Liver (tissue), 9 donors: Measurements from ENCODE around the gene PGAM2. TPM values are rescaled to one million over a fixed set of nuclear protein-coding genes. Genes with fewer than 3 reads are reported as not detected.

Experiments
- DNase-seq: peaks from one replicate; pipeline ENCODE4 v3.0.0-alpha.2; 2017; ENCODE audit warnings: low spot score
- H3K27ac ChIP-seq, 2 donors: one replicate each; pipeline ENCODE4 v1.7.0; 2013; ENCODE audit warnings: inconsistent platforms in 2 of 2, low read length in 2 of 2, control low read depth in 1 of 2, low read depth in 1 of 2, mild to moderate bottlenecking in 1 of 2
- H3K27me3 ChIP-seq, 4 donors: one replicate each; pipeline versions ENCODE4 v1.6.1 to v1.7.0; 2013; ENCODE audit warnings: low read length in 3 of 4, inconsistent platforms in 1 of 4, mild to moderate bottlenecking in 1 of 4, moderate library complexity in 1 of 4; ENCODE audit not compliant: control insufficient read depth in 4 of 4, insufficient read depth in 4 of 4
- H3K36me3 ChIP-seq, 4 donors: one replicate each; pipeline versions ENCODE4 v1.6.1 to v1.7.0; 2013; ENCODE audit warnings: low read length in 3 of 4, mild to moderate bottlenecking in 3 of 4, low read depth in 1 of 4, moderate library complexity in 1 of 4; ENCODE audit not compliant: control insufficient read depth in 4 of 4, insufficient read depth in 3 of 4
- H3K4me1 ChIP-seq, 4 donors: one replicate each; pipeline versions ENCODE4 v1.6.1 to v1.7.0; 2013; ENCODE audit warnings: low read length in 3 of 4, mild to moderate bottlenecking in 3 of 4, moderate library complexity in 1 of 4; ENCODE audit not compliant: control insufficient read depth in 4 of 4, insufficient read depth in 4 of 4
- H3K4me3 ChIP-seq, 3 donors: one replicate each; pipeline versions ENCODE4 v1.6.1 to v1.7.0; 2013; ENCODE audit warnings: low read length in 3 of 3, control low read depth in 1 of 3, low read depth in 1 of 3, mild to moderate bottlenecking in 1 of 3
- H3K9ac ChIP-seq, 2 donors: one replicate each; pipeline ENCODE4 v1.7.0; 2013; ENCODE audit warnings: low read length in 2 of 2, mild to moderate bottlenecking in 2 of 2, moderate library complexity in 2 of 2, control low read depth in 1 of 2, low read depth in 1 of 2
- H3K9me3 ChIP-seq, 4 donors: one replicate each; pipeline versions ENCODE4 v1.6.1 to v1.7.0; 2013; ENCODE audit warnings: low read length in 3 of 4; ENCODE audit not compliant: control insufficient read depth in 4 of 4
- CTCF ChIP-seq: fragments of 150-350 bp; IDR thresholded peaks from 2 replicates; pipeline ENCODE4 v1.5.1; 2017; ENCODE audit warnings: improper control_type of control experiment, low read depth, low read length; ENCODE audit not compliant: missing input control
- EGR1 ChIP-seq, 2 donors: IDR thresholded peaks; 2 replicates each; pipeline ENCODE4 v1.6.1; 2016 to 2018; ENCODE audit warnings: antibody characterized with exemption in 2 of 2, low read depth in 2 of 2
- FOXA1 ChIP-seq: IDR thresholded peaks from 2 replicates; pipeline ENCODE4 v1.6.1; 2016; ENCODE audit warnings: antibody characterized with exemption
- FOXA2 ChIP-seq: IDR thresholded peaks from 2 replicates; pipeline ENCODE4 v1.6.1; 2016; ENCODE audit warnings: antibody characterized with exemption
- GABPA ChIP-seq, 2 donors: IDR thresholded peaks in 1 of 2; conservative IDR thresholded peaks in 1 of 2; 2 replicates each; pipeline ENCODE4 v1.6.1; 2016; ENCODE audit warnings: antibody characterized with exemption in 2 of 2, mild to moderate bottlenecking in 1 of 2, moderate library complexity in 1 of 2
- HNF4G ChIP-seq: IDR thresholded peaks from 2 replicates; pipeline ENCODE4 v1.6.1; 2016; ENCODE audit warnings: antibody characterized with exemption
- JUND ChIP-seq, 2 donors: IDR thresholded peaks; 2 replicates each; pipeline ENCODE4 v1.6.1; 2016; ENCODE audit warnings: antibody characterized with exemption in 2 of 2
- NR2F2 ChIP-seq: IDR thresholded peaks from 2 replicates; pipeline ENCODE4 v1.6.1; 2016; ENCODE audit warnings: antibody characterized with exemption
- RAD21 ChIP-seq, 2 donors: IDR thresholded peaks; 2 replicates each; pipeline ENCODE4 v1.6.1; 2016; ENCODE audit warnings: antibody characterized with exemption in 2 of 2, mild to moderate bottlenecking in 2 of 2
- RXRA ChIP-seq, 2 donors: IDR thresholded peaks; 2 replicates each; pipeline ENCODE4 v1.6.1; 2017 to 2018; ENCODE audit warnings: antibody characterized with exemption in 2 of 2, mild to moderate bottlenecking in 1 of 2
- SP1 ChIP-seq: IDR thresholded peaks from 2 replicates; pipeline ENCODE4 v1.6.1; 2018; ENCODE audit warnings: antibody characterized with exemption, mild to moderate bottlenecking
- TAF1 ChIP-seq: conservative IDR thresholded peaks from 2 replicates; pipeline ENCODE4 v1.6.1; 2016; ENCODE audit warnings: antibody characterized with exemption, mild to moderate bottlenecking
- YY1 ChIP-seq: IDR thresholded peaks from 2 replicates; pipeline ENCODE4 v1.6.1; 2016; ENCODE audit warnings: antibody characterized with exemption, mild to moderate bottlenecking
- ZBTB33 ChIP-seq: IDR thresholded peaks from 2 replicates; pipeline ENCODE4 v1.6.1; 2016; ENCODE audit warnings: antibody characterized with exemption
- WGBS: extraction: QIAGEN DNeasy Blood & Tissue Kit; methylation state at CpG from one replicate; pipeline ENCODE4 v1.1.7; 2013; 5-methylcytosine and 5-hydroxymethylcytosine counted together
- polyA plus RNA-seq, 2 donors: library from polyadenylated mRNA; stranded (reverse) in 1 of 2; unstranded in 1 of 2; fragments of 200-250 nt in 1 of 2; fragments of >200 nt in 1 of 2; fragmentation: Nextera tagmentation in 1 of 2; extraction: Ambion mirVana in 1 of 2; gene quantifications; one replicate each; pipeline versions ENCODE4 v1.2.1 to v1.2.3, GENCODE V29; 2013 to 2015
- total RNA-seq, 2 donors: library from RNA; depleted of rRNA; stranded (reverse); fragments of >200 nt; gene quantifications; one replicate each; pipeline ENCODE4 v1.2.3, GENCODE V29; 2014
- TF ChIP-seq, protein P1 (sequence below): IDR thresholded peaks from 2 replicates; pipeline ENCODE4 v1.6.1; 2016; ENCODE audit warnings: antibody characterized with exemption
- donor health status: healthy.
- donor health status: healthy.
- donor health status: healthy.
- donor health status: healthy.
- donor health status: healthy.

Gene PGAM2
- total and polyA plus RNA-seq, 4 donors = 0.13 to 2.3 (median 0.49) TPM

DNA sequence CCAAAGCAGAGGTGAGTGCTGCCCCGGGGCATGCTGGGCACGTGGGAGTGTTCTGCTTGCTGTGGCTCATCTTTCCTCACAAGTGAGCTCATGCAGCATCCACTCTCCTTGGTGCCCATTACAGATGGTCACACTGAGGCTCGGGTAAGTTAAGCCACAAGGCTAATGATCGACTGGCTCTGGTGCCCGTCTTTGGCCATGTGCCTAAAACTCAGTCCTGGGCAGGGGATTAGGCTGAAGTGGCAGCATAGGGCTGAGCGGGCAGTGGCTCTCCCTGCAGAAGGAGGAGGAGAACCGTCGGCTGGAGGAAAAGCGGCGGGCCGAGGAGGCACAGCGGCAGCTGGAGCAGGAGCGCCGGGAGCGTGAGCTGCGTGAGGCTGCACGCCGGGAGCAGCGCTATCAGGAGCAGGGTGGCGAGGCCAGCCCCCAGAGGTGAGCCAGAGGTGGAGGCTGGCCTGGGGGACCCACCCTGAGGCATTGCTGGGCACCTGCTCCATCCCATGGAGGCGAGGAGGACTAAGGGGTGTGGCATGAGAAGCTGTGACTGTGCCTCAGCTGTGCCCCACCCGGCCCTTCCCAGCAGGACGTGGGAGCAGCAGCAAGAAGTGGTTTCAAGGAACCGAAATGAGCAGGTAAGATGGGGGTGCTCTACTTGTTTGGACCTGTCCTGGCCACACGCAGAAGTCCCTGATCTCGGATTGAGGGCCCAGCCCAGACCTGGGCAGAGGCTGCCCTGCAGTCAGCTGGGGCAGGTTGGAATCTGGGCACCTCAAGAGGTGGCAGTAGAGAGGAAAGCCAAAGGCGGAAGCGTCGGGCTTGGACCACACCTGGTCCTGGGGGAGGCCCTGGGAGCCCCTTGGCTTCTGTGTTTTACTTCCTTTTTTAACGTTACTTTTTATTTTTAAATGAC lies 7.3 kb downstream of the PGAM2 start:
- Histone ChIP-seq H3K27me3 (no peaks in the 10 kb centered on the region), H3K27ac (no peak overlapping the region), H3K9ac (no peak overlapping the region), H3K4me1 (peaks cover 10 to 14% (median 12%) of the 10 kb centered on the region in 4 donors), H3K36me3 (peaks cover 19 to 60% (median 34%) of the 10 kb centered on the region in 4 donors), H3K4me3 (no peak overlapping the region), H3K9me3 (no peaks in the 10 kb centered on the region)
- no peak for DNase-seq
- TF ChIP-seq FOXA2 = no peak
- TF ChIP-seq, protein P1, sequence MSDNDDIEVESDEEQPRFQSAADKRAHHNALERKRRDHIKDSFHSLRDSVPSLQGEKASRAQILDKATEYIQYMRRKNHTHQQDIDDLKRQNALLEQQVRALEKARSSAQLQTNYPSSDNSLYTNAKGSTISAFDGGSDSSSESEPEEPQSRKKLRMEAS = no peak
- TF ChIP-seq EGR1 (IDR thresholded peaks at IDR 0.05; ENCODE audit: low read depth in 2 of 2) = no peak
- no peak for TF ChIP-seq GABPA (IDR thresholded peaks at IDR 0.05 in 1 of 2, conservative IDR thresholded peaks at IDR 0.05 in 1 of 2)
- no peak for TF ChIP-seq TAF1
- TF ChIP-seq RAD21 (IDR thresholded peaks at IDR 0.05) = no peak
- no peak for TF ChIP-seq HNF4G
- TF ChIP-seq RXRA (IDR thresholded peaks at IDR 0.05) = no peak
- no peak for TF ChIP-seq FOXA1
- 93% methylated on average over 30 of the region's 30 CpGs for WGBS

DNA sequence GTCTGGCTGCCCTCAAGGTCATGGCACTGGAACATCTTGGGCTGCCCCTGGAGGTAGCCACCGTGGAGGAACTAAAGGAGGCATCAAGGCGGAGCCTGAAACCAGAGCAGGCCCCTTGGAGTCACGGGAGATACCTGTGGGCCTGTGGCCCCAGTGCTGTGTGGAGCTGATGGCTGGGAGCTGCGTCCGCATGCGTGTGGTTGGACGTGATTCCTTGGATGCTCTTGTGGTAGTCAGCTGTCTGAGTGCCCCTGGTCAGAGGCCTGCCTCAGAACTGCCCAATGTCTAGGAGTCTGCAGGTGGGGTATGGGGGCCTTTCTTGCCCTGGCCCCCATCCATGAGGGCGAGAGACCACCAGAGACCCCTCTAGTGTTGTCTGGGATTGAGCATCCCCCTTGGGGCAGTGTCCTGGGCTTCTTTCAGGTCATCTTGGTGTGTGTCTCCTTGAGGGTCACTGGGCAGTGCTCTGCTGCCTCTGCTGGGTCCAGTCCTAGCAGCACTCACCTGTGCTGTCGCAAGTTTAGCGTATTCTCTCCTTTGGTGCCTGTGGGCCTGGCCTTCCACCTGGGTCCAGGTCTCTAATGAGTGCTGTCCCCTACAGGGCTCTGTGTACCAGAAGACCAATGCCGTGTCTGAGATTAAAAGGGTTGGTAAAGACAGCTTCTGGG lies 8.1 kb downstream of the PGAM2 start:
- H3K9me3 ChIP-seq = no peaks in the 10 kb centered on the region
- H3K27me3 ChIP-seq = no peaks in the 10 kb centered on the region
- 96% methylated on average over 11 of the region's 11 CpGs for WGBS
- peaks cover 19 to 67% (median 40%) of the 10 kb centered on the region in 4 donors for H3K36me3 ChIP-seq
- TF ChIP-seq EGR1 (IDR thresholded peaks at IDR 0.05; ENCODE audit: low read depth in 2 of 2) = no peak
- TF ChIP-seq NR2F2 = no peak
- no peak for TF ChIP-seq GABPA (IDR thresholded peaks at IDR 0.05 in 1 of 2, conservative IDR thresholded peaks at IDR 0.05 in 1 of 2)
- no peak for TF ChIP-seq ZBTB33
- TF ChIP-seq SP1 = no peak
- TF ChIP-seq FOXA1 = no peak
- TF ChIP-seq YY1 = no peak
- TF ChIP-seq, protein P1 = no peak
- TF ChIP-seq JUND (IDR thresholded peaks at IDR 0.05) = no peak
- no peak for TF ChIP-seq RAD21 (IDR thresholded peaks at IDR 0.05)
- no peak for TF ChIP-seq RXRA (IDR thresholded peaks at IDR 0.05)
- no peak for TF ChIP-seq CTCF
- no peak overlapping the region for H3K9ac ChIP-seq
- H3K27ac ChIP-seq = no peak overlapping the region
- no peak for DNase-seq
- peaks cover 3 to 6% (median 5%) of the 10 kb centered on the region in 4 donors for H3K4me1 ChIP-seq
- no peak overlapping the region for H3K4me3 ChIP-seq
